Neutrophil (primary cell): ENCODE data around the gene C15orf39.
"Not testable (repeated sequence)": the region's sequence is repeated elsewhere in the genome, so short reads cannot be mapped to it uniquely, and the experiment has no call there.

Experiments used
- H3K27ac ChIP-seq: fragments of 200-600 bp; sonication (generic); 2 replicates; pipeline ENCODE4 v1.5.1; 2016; ENCODE audit warnings: mild to moderate bottlenecking, moderate library complexity
- H3K27me3 ChIP-seq: fragments of 200-600 bp; sonication (generic); 2 replicates; pipeline ENCODE4 v1.6.0; 2016; ENCODE audit warnings: mild to moderate bottlenecking
- H3K36me3 ChIP-seq: fragments of 200-600 bp; sonication (generic); 2 replicates; pipeline ENCODE4 v1.5.1; 2017
- H3K4me1 ChIP-seq, 2 experiments: fragments of 200-600 bp in 1 of 2; sonication (generic) in 1 of 2; 1 replicate in 1 of 2; 2 replicates in 1 of 2; pipeline versions ENCODE4 v1.5.1 to v1.6.1; 2013 to 2016; ENCODE audit warnings: low read depth in 1 of 2, low read length in 1 of 2, mild to moderate bottlenecking in 1 of 2, moderate library complexity in 1 of 2; ENCODE audit not compliant: control insufficient read depth in 1 of 2, insufficient read depth in 1 of 2
- H3K4me3 ChIP-seq, 2 experiments: fragments of 200-600 bp in 1 of 2; sonication (generic) in 1 of 2; 1 replicate in 1 of 2; 2 replicates in 1 of 2; pipeline ENCODE4 v1.5.1; 2013 to 2016; ENCODE audit warnings: low read depth in 1 of 2, low read length in 1 of 2, mild to moderate bottlenecking in 1 of 2, moderate library complexity in 1 of 2
- H3K9me3 ChIP-seq: fragments of 200-600 bp; sonication (generic); 2 replicates; pipeline ENCODE4 v1.5.1; 2016

The C15orf39 gene

DNA sequence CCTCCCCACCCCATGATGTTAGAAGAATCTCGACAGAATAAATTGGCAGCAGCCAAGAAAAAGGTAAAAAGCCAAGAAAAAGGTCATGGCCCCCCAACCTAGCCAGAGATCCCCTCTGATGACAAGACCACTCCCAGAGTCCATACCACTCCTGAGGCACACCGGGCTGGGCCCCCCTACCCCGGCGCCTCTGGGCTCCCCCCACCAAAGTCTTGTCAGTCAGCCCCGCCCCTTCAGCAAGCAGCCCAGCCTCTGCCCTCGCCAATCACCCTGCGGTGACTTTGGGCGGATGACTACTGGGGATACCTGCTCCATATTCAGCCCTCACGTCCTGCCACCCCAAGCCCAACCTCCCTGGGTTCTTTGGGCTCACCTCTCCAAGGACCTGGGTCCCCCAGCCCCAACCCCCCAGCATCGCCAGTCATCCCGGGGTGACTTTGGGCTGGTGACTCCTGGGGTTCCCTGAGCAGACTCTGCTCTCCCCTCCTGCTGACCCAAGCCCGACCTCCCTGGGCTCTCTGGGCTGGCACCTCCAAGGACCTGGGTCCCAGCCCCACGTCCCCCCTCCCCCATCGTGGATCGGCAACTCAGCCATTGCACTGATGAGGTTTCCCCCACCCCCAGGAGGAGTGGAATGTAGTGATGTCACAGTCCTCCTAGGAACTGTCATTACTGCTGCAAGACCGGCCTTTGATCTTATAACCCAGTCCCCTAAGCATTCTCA, 57.1 kb downstream of the C15orf39 start:
- H3K27ac ChIP-seq, H3K27me3 ChIP-seq, H3K4me3 ChIP-seq, H3K4me1 ChIP-seq, H3K9me3 ChIP-seq, H3K36me3 ChIP-seq: not testable (repeated sequence)

DNA sequence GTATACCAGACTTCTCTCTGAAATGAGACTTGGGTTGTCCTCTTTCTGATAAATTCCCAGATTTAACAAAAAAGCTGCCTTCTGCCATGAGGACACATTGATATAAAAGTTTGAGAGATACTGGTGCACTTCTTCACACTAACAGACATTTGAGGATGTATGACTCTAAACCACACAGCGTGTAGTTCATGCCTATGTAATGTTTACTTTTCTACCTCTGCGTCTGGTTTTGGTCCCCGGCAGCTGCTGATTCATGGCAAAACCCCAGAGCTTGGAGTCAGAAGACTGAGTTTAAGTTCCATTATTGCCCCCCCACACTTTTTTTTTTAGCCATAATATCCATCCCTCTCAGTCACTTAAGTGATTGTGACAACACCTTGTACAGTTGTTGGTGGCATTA, 58.2 kb downstream of the C15orf39 start:
- not testable (repeated sequence) for H3K4me1 ChIP-seq, H3K27ac ChIP-seq, H3K27me3 ChIP-seq, H3K4me3 ChIP-seq, H3K9me3 ChIP-seq, H3K36me3 ChIP-seq
